ENCODE results near the gene DENND5A.
A peak's percentile ranks its signal among the peaks of the same experiment; 100 is the strongest.

DENND5A gene

GRCh38 chr11:9265211-9266131, at the start of gene DENND5A:
Gene DENND5A (minus strand): TSS chr11:9265350. CDS start chr11:9265069, 281 bp downstream.
- peak; percentile 70 for DNase-seq

- peak; percentile 98 for DNase-seq
These were observed 49.3 kb upstream of the DENND5A start, which contains the start of gene TMEM41B for GRCh38 chr11:9314291-9315077. Gene TMEM41B (minus strand): TSS chr11:9314593. CDS start chr11:9314441, 152 bp downstream.

GRCh38 chr11:9313648-9314290, 48.6 kb upstream of the DENND5A start:
- no peak for DNase-seq

- DNase-seq = no peak
These were observed 45.4 kb upstream of the DENND5A start for GRCh38 chr11:9310485-9311090.

- no peak for DNase-seq
These were observed 39.0 kb upstream of the DENND5A start for GRCh38 chr11:9304178-9304577.

GRCh38 chr11:9302448-9302847, 37.3 kb upstream of the DENND5A start:
- DNase-seq = no peak

- DNase-seq = no peak
These were observed 36.6 kb upstream of the DENND5A start for GRCh38 chr11:9301720-9302119.

GRCh38 chr11:9293646-9294045, 28.5 kb upstream of the DENND5A start:
- no peak for DNase-seq

- no peak for DNase-seq
These were observed 20.9 kb upstream of the DENND5A start for GRCh38 chr11:9285850-9286587.

GRCh38 chr11:9280655-9281301, 15.6 kb upstream of the DENND5A start:
- no peak for DNase-seq

- DNase-seq = no peak
These were observed 12.0 kb upstream of the DENND5A start for GRCh38 chr11:9277176-9277575.

- DNase-seq = no peak
These were observed 11.4 kb upstream of the DENND5A start for GRCh38 chr11:9276571-9276970.

- DNase-seq = no peak
These were observed 9.5 kb upstream of the DENND5A start for GRCh38 chr11:9274499-9275258.

- DNase-seq = no peak
These were observed 8.5 kb upstream of the DENND5A start for GRCh38 chr11:9273376-9274336.

- no peak for DNase-seq
These were observed 4.4 kb upstream of the DENND5A start for GRCh38 chr11:9269492-9270013.

GRCh38 chr11:9267680-9268079, 2.5 kb upstream of the DENND5A start:
- no peak for DNase-seq

- no peak for DNase-seq
These were observed 1.8 kb upstream of the DENND5A start for GRCh38 chr11:9266926-9267325.

GRCh38 chr11:9266132-9266736, 1.1 kb upstream of the DENND5A start:
- no peak for DNase-seq

All from NCI-H1436 (cell line).